Activated CD8-positive, alpha-beta memory T cell treated with anti-CD3 and anti-CD28 coated beads for 36 hours (primary cell): ENCODE results near the gene USP36. TPM values are rescaled to one million over a fixed set of nuclear protein-coding genes. Genes with fewer than 3 reads are reported as not detected.
"Not testable (repeated sequence)": the region's sequence is repeated elsewhere in the genome, so short reads cannot be mapped to it uniquely, and the experiment has no call there.

Source experiments
- CTCF ChIA-PET: fragments of 350-600 bp; sonication (Branson Sonifier 250); formaldehyde crosslinking; loops from one replicate; lab custom pipeline; 2021; ENCODE audit warnings: antibody characterized with exemption; lab: Charles Lee
- POLR2A ChIA-PET: fragments of 350-600 bp; sonication (Branson Sonifier 250); formaldehyde crosslinking; loops from one replicate; lab custom pipeline; 2021; ENCODE audit warnings: antibody characterized with exemption; lab: Charles Lee
- total RNA-seq, 2 experiments: library from RNA; stranded (reverse); gene quantifications; one replicate each; pipeline ENCODE4 v1.2.3, GENCODE V29; 2021

USP36 gene
- total RNA-seq, result 100 to 1,000 TPM; 112 to 120 TPM

- ChIA-PET POLR2A (interaction anchor here (0.5 to 1.5 kb wide), 5 partner anchors 10 to 883 kb away, joined by 3 to 4 read pairs (median 3); partner anchors contain the start of gene TNRC6C), CTCF (no interaction called here)
These were observed at the start of gene USP36 for GRCh38 chr17:78840780-78841611. Gene USP36 (minus strand): TSS chr17:78840814. CDS start chr17:78836363, 4,451 bp downstream.

DNA sequence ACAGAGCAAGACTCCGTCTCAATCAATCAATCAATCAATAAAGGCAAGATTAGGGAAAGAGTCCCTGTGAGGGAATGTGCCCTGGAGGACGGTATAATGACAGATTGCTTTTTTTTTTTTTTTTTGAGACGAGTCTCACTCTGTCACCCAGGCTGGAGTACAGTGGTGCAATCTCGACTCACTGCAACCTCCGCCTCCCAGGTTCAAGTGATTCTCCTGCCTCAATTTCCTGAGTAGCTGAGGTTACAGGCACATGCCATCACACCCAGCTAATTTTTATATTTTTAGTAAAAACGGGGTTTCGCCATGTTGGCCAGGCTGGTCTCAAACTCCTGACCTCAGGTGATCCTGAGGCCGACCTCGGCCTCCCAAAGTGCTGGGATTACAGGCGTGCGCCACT is 49.5 kb upstream of the USP36 start:
- CTCF ChIA-PET, result interaction anchor here (1.7 kb wide), 1 partner anchor 24 kb away, joined by 6 read pairs; no protein-coding TSS in a partner anchor
- POLR2A ChIA-PET, result interaction anchor here (0.7 kb wide), 1 partner anchor 25 kb away, joined by 6 read pairs; no protein-coding TSS in a partner anchor

GRCh38 chr17:78889531-78889930 is 48.9 kb upstream of the USP36 start:
- POLR2A ChIA-PET, result no interaction called here
- CTCF ChIA-PET, result no interaction called here

GRCh38 chr17:78888941-78889518 is 48.4 kb upstream of the USP36 start:
- CTCF ChIA-PET, result no interaction called here
- POLR2A ChIA-PET, result no interaction called here

DNA sequence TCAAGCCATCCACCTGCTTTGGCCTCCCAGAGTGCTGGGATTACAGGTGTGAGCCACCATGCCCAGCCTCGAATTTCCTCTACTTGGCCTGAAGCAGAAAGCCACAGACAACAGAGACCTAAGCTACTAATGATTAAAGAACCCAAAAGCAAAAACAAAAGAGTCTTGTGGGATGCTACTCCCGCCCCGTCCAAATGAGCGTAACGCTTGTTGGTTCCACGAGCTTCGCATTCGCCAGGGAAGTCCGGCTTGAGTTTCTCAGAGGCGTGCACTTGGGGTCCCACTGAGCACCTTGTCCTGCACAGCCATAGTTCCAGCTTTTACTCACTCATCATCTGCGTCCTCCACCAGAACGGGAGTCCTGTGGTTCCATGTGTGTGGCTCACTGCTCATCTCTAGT is 46.3 kb upstream of the USP36 start:
- ChIA-PET CTCF (interaction anchor here (1.3 kb wide), 1 partner anchor 21 kb away, joined by 4 read pairs; no protein-coding TSS in a partner anchor), POLR2A (no interaction called here)

GRCh38 chr17:78885956-78886355 is 45.3 kb upstream of the USP36 start:
- POLR2A ChIA-PET, result no interaction called here
- CTCF ChIA-PET, result no interaction called here

GRCh38 chr17:78884876-78885667 is 44.5 kb upstream of the USP36 start:
- POLR2A ChIA-PET, result no interaction called here
- CTCF ChIA-PET, result no interaction called here

DNA sequence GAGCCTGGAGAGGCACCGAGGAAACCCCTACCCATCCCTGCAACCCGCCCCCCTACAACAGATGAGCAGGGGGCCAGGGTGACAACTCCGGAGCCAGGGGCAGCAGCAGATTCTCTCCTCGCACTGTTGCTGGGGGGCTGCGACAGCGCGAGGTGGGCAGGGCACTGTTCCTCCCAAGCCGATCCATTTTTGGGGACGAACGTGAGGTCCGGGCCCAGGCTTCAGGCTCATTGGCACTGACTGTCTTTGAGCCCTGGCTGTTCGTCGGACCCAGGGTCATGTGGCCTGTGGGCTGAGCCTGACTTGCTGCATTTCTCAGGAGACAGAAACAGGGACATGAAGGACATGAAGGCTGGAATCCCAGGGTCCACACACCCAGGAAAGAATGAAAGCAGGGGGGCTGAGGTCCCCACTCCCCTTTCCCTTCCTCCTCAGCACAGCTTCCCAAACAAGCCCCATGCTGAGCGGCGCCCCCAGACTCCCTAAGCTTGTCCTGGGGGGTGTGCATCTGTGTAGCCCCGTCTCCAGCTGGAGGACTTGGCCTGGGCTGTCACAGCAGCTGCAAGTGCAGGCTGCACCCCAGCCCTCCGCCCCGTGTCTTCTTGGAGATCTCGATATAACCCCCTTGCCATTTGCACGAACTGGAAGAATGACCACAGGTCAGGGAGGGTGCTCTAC is 43.7 kb upstream of the USP36 start:
- CTCF ChIA-PET, result no interaction called here
- POLR2A ChIA-PET, result no interaction called here

GRCh38 chr17:78883533-78884131 is 43.0 kb upstream of the USP36 start:
- CTCF ChIA-PET, result no interaction called here
- POLR2A ChIA-PET, result interaction anchor here (0.5 kb wide), 1 partner anchor 249 kb away, joined by 7 read pairs; no protein-coding TSS in a partner anchor

DNA sequence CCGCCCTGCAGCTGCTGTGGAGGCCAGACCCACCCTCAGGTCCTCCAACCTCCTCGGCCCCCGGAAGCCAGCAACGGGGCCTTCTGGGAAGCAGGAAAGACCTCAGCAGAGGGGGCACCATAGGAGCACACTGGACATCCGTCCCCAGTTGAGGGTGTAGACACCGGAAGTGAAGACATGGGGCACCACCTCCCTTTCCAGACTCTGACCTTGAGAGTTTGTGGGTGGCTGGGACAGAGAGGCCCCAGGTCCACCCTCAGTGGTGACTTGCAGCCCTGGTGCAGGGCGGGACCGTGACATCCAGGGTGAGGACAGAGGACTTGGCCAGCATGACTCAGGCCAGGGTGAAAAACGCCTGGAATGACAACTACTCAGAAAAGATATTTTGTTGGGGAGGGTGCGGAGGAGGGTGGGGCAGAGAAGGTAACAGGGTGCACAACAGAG is 42.5 kb upstream of the USP36 start:
- ChIA-PET CTCF (no interaction called here), POLR2A (interaction anchor here (0.5 kb wide), 1 partner anchor 248 kb away, joined by 7 read pairs; no protein-coding TSS in a partner anchor)

DNA sequence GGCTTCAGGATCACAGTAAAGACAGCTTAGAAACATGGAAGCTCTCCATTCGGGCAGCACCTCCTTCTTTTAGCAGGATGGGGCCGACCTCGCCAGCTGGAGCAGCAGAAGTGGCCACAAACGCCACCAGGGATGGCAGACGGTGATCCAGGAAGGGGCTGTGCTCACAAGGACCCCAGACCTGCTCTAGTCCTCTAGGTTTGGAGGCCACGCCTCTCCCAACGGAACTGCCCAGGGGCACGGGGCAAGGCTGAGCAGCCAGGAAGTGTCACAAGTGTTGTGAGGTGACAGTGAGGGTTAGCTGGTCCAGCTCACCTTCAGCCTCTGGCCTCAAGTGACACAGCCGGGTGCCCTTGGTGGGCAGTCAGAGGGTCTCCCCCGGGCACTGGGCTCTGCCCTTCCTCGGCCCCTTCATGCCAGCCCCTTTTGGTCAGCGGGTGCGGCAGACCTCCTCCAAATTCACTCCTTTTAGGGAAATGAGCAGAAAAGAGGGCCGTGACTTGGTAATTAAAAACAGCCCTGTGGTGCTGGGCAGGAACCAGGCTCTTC is 42.0 kb upstream of the USP36 start:
- POLR2A ChIA-PET, result interaction anchor here (0.5 kb wide), 1 partner anchor 248 kb away, joined by 7 read pairs; no protein-coding TSS in a partner anchor
- CTCF ChIA-PET, result no interaction called here

DNA sequence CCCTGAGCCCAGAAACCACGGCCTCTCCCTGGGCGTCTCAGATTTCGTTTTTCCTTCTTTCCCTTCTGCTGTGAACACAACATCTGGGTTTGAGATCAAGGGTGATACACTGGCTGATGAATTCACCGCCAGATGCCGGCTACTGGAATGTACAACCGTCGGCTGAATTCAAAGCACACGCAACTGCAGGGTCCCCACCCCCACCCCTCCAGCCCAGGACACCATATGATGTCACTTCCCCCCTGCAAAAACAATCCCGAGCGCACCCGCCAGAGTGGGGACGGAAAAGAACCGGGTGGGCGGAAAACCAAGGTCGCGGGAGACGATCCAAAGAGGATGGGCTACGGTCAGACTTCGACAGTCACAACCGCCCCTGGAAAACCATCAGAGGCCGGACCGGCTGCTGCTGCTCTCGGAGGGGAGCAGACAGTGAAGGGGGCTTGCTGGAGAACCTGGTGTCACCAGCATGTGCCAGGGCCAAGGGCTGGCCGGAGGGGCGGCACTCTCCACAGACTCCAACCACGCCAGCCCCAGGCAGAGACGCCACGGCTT is 39.1 kb upstream of the USP36 start:
- POLR2A ChIA-PET, result no interaction called here
- CTCF ChIA-PET, result interaction anchor here (1.3 kb wide), 1 partner anchor 13 kb away, joined by 3 read pairs; no protein-coding TSS in a partner anchor

GRCh38 chr17:78878871-78879527 is 38.4 kb upstream of the USP36 start:
- ChIA-PET CTCF (interaction anchor here (1.3 kb wide), 1 partner anchor 13 kb away, joined by 3 read pairs; no protein-coding TSS in a partner anchor), POLR2A (no interaction called here)

DNA sequence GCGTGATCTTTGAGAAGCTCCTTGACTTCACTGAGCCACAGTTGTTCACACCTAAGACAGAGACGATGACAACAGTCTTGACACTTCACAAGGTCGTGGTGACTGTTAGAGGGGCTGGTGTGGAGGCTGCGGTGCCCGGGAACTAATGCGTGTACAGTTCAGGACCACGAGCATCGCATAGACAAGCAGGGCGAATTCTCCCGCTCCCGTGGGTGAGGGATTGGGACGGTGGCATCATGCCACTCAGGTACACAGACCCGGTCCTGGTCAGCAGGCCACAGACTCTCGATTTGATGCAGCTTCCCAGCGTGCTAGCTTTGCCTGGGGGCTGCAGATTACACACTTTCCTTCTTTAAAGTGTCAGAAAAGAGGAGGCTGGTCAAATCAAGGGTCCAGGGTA is 37.6 kb upstream of the USP36 start:
- CTCF ChIA-PET, result interaction anchor here (1.3 kb wide), 1 partner anchor 12 kb away, joined by 3 read pairs; no protein-coding TSS in a partner anchor

DNA sequence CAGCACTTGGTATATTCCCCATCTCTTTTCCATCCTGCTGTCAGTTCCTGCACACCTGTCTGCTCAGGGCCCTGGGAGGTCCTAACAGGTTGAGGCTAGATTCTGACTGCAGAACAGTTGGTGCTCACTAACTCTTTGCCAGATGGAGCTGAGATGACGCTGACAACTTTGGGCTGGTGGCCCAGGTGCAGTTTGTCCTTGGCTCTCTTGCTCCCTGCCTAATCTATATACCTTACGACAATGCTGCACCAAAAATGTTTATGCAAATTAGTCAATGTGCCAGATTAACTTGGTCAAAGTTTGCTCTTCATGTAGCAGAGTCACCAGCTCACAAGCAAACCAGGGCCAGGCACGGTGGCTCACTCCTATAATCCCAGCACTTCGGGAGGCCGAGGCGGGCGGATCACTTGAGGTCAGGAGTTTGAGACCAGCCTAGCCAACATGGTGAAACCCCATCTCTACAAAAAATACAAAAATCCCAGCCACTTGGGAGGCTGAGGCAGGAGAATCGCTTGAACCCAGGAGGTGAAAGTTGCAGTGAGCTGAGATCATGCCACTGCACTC is 36.4 kb upstream of the USP36 start:
- CTCF ChIA-PET, POLR2A ChIA-PET: not testable (repeated sequence)

More for the DNA sequence above, 37.6 kb upstream of the USP36 start:
- POLR2A ChIA-PET, result no interaction called here

GRCh38 chr17:78876094-78876597 is 35.5 kb upstream of the USP36 start:
- ChIA-PET POLR2A (no interaction called here), CTCF (no interaction called here)
